Right lobe of liver (tissue), 4 donors: ENCODE data around the gene ZSCAN22.

Experiments
- POLR2A ChIP-seq: fragments of 450-650 bp; IDR thresholded peaks from one replicate; pipeline ENCODE4 v1.6.1; 2017; ENCODE audit warnings: antibody characterized with exemption, mild to moderate bottlenecking
- TF ChIP-seq, protein P1 (sequence below), 4 donors: fragments of 200-600 bp in 3 of 4; fragments of 450-650 bp in 1 of 4; IDR thresholded peaks; one replicate each; pipeline versions ENCODE4 v1.5.1 to v1.8.0; 2016 to 2022; ENCODE audit warnings: antibody characterized with exemption in 4 of 4, mild to moderate bottlenecking in 2 of 4
- donor health status: DM: no; HTN: no; CAD: no.
- donor health status: DM: no; HTN: no; CAD: no.
- donor health status: DM: no; HTN: yes; CAD: no.

DNA sequence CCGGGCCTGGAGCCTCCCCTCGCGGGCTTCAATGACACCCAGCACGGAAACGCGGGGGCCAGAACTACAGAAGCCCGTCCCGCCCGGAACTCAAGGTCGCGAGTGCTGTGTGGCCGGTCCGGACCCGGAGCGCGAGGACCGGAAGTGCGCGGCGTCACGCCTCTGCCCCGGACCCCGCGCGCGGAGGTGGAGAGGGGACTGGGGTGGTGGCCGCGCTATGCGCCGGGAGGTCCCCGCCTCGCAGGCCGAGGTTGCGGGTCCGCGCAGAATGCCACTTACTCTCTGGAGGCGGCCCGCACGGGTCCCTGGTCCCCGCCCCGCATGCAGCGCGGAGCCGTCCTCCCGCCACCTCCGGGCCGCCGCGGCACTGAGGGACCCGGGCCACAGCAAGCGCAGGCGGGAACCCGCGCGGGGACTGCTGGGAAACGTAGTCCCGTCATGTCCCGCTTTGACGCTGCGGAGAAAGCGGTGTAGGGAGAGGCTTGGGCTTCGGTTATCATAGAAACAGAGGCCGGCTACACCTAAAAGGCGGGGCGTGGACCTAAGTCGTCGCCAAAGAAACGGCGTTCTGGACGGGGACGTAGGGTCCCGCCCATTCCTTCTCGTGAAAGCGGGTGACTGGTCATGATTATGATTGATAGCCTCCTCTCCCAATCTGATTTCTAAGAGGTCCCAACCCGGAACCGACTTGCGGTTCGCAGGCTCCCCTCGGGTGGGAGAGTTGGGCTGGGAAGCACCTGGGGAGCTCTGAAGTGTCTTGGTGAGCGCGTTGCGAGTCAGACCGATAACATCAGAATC lies 54.1 kb downstream of the ZSCAN22 start, which contains the start of gene ZNF837:
- TF ChIP-seq, protein P1, sequence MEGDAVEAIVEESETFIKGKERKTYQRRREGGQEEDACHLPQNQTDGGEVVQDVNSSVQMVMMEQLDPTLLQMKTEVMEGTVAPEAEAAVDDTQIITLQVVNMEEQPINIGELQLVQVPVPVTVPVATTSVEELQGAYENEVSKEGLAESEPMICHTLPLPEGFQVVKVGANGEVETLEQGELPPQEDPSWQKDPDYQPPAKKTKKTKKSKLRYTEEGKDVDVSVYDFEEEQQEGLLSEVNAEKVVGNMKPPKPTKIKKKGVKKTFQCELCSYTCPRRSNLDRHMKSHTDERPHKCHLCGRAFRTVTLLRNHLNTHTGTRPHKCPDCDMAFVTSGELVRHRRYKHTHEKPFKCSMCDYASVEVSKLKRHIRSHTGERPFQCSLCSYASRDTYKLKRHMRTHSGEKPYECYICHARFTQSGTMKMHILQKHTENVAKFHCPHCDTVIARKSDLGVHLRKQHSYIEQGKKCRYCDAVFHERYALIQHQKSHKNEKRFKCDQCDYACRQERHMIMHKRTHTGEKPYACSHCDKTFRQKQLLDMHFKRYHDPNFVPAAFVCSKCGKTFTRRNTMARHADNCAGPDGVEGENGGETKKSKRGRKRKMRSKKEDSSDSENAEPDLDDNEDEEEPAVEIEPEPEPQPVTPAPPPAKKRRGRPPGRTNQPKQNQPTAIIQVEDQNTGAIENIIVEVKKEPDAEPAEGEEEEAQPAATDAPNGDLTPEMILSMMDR (IDR thresholded peaks at IDR 0.05), result no peak
- TF ChIP-seq POLR2A, result peak; percentile 94
